NCI-H2227 (cell line): ENCODE results near the gene BRD1.
"Not testable (repeated sequence)": the region's sequence is repeated elsewhere in the genome, so short reads cannot be mapped to it uniquely, and the experiment has no call there.

ENCODE experiments used
- DNase-seq: peaks from one replicate; lab custom pipeline; 2025; ENCODE audit not compliant: unreplicated experiment; lab: John Stamatoyannopoulos, UW

BRD1 gene

DNA sequence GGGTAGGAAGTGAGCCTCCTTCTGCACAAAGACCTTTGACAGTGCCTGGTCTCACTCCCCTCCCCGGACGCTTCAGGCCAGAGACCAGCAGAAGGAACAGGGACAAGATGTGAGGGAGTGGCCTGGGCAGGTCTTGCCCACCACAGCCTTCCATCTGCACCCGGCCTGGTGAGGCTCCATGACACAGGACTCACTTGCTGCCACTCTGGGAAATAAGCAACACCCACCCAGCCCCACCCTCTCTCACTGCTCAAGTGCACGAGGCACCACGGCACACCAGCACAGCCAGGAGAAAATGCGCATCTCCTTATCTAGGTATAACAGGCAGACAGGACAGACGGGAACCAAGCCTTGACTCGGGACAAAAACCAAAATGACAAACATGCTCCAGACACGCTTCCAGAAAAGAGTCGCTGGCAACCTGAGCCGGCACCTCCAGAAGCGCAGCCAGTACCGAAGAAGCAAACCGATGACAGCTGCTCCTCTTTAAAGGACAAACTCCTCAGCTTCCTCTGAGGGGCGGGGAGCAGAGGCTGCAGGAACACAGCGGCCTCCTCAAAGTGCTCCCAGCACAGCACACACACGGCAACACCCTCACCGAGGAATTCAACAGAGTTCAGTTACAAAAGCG lies 41.7 kb downstream of the BRD1 start:
- DNase-seq: no peak

DNA sequence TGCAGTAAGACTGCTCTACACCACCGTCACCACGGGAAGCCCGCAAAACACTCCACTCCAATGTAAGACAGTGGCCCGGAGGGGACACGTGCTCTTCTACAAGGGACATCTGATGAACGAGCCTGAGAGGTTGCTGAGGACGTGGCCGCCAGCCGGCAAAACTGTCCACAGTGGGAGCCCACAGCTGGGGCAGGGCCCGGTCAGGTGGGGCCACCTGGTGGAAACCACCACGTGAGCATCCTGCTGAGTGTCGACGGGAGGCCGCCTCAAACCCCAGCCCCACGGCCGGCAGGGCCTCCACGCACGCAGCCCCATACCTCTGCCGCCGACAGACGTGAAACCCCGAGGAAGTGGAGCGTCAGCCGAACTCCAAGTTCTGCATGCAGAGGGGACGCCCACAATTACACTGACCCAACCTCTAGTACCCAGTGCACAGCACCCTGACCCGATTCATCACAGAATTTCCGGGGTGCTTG lies 42.6 kb downstream of the BRD1 start:
- no peak for DNase-seq

DNA sequence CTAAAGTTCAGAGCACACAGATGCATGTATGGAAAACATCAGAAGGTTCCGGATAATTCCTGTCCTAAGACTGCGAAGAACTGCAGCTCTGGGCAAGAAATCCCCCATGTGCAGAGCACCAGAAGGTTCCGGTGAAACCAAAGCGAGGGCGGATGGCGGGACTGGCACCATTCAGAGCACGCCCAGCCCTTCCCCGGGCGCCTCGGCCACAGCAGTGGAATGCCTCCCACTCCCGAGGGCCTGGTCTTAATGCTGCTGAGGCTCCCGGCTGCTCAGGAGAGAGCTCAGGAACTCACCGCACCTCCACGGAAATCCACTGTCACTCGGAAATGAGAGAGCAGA lies 43.1 kb downstream of the BRD1 start:
- no peak for DNase-seq

DNA sequence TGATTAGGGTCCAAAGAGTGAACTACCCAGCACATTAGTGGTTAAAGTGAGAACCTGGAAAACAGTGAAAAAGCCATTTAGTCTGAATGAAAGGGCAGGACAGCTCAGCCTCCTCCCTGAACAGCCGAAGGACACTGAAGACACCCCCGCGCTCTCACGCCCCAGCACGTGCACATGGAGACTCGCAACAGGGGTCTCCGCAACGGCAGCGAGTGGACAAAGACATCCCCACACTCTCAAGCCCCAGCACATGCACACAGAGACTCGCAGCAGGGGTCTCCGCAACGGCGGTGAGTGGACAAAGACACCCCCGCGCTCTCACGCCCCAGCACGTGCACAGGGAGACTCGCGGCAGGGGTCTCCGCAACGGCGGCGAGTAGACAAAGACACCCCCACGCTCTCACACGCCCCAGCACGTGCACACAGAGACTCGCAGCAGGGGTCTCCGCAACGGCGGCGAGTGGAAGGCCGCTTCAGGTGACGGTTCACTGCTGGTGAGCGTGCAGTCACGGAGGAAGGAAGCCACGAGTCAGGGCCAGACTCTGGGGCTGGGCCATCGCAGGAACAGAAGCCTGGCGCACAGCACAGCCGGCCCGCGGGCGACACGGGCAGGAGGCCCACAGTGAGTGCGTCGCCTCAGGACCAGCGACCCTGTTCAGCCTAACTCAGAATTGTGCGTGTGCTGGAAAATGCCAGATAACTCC lies 43.6 kb downstream of the BRD1 start:
- no peak for DNase-seq

DNA sequence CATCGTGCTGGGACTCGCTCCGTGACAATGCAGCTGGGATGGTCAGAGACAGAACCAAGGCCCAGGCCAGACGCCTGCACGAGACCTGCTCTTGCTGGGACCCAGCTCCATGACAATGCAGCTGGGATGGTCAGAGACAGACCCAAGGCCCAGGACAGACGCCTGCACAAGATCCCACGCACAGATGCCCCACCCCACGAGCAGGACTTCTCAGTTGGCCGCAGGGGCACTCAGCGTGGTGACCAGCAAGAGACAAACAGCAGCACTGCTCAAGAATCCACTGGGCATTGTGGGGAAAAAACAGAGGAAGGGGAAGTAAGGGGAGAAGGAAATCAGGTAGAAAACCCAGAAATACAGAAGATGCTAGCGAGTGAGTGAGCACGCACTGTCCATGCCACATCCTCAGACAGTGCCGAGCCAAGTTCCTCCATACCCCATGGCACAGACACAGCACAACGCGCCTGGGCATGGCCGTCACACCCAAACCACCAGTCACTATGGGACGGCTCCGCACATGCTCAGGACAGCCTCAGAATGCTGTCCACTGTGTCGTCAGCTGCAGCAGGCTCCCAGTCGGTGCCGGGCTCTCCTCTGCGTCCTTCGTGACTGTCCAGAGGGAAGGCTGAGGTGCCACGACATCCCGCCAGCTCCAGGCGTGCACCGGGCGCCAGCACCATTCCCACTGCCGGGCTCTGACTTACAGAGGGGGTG lies 44.5 kb downstream of the BRD1 start:
- DNase-seq: no peak

DNA sequence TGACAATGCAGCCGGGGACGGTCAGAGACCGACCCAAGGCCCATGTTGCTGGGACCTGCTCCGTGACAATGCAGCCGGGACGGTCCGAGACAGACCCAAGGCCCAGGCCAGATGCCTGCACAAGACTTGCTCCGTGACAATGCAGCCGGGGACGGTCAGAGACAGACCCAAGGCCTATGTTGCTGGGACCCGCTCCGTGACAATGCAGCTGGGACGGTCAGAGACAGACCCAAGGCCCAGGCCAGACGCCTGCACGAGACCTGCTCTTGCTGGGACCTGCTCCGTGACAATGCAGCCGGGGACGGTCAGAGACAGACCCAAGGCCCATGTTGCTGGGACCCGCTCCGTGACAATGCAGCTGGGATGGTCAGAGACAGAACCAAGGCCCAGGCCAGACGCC lies 45.8 kb downstream of the BRD1 start:
- not testable (repeated sequence) for DNase-seq

DNA sequence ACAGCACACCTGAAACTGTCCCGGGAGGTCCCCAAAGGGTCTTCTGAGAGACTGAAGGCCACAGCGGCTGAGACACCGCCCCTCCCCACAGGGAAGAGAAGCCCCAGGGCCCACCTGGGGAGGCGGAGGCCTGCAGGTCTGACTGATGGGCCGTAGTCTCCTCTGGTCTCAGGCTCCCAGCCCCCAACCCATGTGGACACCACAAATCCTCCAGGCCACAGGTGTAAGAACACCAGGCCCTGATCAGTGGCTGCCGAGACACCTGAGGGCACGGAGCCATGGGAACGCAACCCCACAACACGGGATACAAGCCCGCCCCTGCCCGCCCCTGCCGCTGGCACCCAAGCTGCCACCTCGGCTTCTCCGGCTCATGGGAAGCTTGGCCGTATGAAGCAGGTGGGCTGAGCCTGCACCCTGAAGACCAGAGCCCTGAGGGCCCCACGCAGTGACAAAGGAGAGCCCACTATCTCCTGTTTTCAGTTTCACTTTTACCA lies 46.3 kb downstream of the BRD1 start:
- no peak for DNase-seq

DNA sequence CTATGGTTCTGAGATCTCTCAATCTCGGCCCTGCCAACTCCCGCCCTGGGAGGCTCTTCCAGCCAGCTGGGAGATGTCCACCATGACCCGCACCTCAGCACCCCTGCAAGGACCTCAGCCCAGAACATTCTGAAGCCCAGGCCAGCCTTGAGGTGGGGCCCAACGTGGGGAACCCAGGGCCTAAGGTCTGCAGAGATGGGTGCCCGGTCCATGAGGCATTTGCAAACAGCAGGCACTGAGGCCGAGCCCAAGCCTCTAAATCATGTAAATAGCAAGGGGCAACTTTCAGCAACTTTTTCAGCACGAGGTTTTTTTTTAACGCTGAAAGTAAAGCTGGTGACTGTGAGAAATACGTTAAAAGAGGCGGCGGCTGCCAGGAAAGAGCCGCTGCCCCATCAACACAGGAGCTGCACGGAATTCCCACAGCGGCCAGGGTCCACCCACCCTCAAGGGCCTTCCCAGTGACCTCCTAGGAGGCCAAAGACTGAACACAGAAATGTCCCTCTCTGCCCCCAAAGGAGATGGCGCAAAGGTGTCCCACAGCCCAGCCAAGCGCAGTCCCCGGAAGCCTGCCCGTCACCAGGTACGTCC lies 46.9 kb downstream of the BRD1 start:
- DNase-seq: no peak

DNA sequence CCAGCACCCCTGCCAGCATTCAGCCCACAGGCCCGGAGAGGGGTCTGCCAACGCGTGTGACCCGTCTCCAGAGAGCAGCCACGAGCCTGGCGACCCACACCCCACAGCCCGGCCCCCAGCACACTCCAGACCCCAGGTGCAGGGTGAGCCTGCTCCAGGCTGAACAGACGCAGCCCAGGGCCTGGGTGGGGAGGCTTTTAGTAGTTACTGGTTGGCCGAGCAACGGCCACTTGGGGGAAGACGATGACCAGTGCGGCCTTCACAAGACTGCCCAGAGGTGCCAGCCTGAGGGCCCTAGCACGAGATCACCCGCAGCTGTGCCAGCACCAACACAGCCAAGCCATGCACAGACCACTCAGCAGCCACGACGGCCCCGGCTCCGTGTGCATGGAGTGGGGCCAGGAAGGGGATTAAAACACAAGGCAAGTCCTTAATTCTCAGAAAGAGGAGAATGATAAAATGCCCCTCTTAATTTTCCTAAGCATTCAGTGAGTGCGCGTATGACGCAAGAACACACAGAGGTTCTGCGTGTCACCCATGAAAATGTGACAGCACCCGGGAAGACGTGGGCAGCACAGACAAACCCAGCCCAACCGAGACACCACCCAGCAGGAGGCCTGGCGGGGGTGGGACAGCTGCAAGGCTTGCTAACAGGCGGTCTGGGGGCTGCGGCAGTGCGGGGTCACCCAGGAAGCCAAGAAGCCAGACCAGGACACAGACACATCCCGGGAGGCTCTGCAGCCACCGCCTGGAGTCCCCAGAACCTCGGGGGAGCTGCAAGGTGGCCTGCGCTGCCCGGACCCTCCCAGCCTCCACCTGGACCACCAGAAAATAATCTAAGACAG lies 47.6 kb downstream of the BRD1 start:
- DNase-seq: no peak

DNA sequence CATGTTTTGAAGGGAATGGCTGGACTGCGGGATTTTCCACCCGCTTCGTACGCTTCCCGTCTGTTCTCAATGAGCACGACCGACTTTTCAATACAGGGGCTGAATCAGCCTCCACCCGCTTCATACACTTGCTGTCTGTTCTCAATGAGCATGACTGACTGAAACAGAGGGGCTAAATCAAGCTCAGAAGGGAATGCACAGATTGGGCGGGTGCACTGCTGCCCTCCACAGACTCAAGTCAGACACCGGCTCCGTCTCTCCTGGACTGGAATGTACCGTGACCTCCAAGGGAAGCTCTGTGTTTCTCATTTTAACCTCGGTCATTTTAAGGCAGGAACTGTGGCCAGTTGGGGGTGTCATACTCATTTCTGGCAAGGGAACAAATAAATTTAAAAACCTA lies 48.5 kb downstream of the BRD1 start:
- DNase-seq: no peak

DNA sequence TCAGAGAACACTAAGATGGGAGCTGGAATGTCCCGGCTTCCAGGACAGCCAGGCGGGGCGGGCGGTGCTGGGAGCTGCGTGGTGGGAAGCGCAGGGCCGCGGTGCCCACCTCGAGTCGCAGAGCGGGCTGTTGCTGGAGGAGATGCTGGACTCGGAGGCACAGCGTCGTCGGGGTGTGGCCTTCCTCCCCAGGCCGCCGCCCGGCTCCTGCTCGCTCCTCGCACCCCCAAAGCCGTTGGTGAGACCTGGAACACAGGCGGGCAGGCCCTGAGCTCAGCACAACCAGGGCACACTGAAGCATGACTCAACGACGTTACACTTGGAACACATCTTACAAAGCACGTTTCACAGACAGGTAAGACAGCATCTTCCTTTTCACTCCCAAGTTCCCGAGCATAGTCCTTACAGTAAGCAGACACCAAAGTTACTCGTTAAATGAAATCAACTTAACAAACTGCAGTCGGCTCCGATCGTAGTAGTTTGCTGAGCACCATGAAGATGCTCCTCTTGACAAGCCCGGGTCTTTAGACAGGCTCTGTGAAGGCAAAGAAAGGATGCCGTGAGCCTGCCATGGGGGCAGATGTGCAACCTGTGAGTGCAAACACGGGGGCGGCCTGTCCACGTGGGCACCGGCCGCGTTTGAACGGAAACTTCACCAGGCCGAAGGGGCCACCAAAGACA lies 50.0 kb downstream of the BRD1 start:
- no peak for DNase-seq

DNA sequence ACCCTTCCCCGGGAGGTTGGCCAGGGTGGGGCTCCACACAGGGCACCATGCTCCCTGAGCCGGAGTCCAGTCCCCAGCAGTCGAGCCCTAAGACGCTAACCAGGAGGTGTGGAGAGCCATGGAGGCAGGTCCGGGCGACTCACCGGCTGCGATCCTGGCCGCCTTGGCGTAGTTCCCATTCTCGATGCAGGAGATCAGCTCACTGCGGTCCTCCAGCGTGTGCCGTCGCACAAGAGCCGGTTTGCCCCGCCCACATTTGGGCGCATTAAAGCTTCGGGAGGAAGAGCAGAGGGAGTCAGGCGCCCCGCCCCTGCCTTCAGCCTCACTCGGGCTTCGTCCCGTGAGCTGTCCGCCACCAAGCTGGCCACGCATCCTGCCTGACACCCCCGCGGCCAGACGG lies 50.8 kb downstream of the BRD1 start:
- no peak for DNase-seq

DNA sequence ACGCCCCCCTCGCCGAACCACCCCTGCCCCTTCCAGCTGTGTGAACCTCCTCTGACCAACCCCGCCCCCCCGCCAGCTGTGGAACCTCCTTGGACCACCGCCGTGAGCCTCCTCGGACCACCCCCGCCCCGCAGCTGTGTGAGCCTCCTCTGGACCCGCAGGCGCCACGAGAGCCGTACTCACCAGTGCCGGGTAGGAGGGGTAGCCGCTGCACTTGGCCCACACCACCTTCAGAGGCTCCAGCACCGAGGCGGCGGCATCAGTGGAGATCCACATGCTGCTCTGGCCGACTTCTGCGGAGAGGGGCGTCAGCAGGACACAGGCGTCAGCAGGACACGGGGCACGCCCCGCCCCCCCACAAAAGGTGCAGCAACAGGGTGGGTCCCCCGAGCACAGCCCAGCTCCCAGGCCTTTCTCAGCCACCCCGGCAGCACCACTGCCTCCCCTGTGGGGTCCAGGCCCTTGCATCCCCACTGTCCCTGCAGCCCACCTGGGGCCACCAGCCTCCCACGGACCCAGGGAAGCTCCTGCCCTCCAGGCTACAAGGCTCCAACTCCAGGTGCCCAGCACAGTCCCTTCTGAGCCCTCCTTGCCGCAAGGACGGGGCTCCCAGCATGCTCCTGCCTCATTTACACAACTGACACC lies 51.7 kb downstream of the BRD1 start:
- DNase-seq: no peak

DNA sequence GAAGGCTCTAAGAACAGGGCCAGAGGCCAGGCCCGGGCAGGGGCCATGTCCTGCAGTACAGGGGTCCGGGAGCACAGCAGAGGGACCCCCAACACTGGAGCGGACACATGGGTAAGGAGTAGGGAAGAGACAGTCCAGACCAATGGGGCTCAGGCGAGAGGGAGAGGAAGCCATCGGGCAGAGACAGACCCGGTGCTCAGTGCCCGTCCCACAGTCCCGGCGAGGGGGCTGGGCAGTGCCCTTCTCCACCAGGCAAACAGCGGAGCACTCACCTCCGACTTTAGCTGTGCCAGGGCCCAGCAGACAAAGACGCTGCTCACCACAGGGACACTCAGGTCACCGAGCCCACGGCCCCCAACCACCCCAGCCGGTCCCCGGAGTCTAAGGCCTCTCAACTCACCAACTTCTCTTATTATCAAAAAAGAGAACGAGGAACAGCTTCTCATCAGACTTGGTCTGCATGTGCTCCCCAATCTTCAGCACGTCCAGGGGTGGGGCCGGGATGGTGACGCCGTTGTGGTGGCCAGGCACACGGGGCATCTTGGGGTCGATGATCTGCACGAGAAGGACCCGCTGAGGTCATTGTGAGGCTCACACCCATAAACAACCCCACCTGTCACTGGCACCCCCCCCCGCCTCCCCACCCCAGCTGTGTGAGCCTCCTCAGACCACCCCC lies 52.3 kb downstream of the BRD1 start:
- DNase-seq: no peak

DNA sequence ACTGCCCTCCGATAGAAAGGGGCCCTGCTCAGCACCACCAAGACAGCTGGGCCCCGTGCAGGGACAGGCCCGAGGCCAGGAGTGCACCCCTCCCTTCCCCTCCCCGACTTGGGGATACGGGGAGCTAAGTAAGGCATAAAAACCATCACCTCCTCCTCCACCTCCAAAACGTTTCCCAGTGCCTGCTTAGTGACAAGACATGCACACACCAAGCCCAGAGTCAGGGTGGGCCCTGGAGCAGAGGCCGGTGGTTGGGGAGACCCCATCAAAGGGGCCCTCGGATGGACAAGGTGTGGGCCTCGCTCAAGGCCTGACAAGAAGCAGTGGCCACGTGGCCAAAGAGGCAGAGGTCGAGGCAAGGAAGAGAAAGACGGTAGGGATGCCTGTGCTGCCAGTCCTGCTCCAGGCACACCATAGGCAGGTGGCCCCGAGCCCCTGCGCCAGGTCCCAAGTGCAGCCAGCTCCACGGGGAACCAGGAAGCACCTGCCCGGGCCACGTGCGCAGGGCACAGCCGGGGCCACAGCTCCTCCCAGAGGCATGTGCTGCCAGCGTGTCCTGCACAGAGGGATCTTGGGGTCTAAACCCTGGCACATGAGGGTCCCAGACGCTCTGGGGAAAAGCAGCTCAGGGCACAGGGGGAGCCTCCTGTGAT lies 53.0 kb downstream of the BRD1 start:
- DNase-seq: no peak

DNA sequence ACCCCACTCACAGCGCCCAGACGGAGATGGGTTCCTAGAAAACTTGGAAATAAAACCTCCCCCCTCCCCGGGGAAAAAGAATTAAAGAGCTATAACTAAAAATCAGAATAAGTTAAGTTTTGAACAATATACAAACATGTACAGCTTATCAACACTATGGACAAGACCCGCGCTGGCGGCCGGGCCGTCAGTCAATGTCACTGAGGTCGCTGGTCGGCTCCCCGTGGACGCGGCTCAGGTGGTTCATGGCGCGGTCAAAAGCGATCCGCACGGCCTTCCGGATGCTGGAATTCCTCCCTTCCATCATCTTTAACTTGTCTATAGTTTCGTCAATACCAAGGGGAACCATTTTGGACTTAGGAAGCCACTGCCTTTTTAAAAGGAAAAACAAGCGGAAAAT lies 53.6 kb downstream of the BRD1 start:
- DNase-seq: no peak

DNA sequence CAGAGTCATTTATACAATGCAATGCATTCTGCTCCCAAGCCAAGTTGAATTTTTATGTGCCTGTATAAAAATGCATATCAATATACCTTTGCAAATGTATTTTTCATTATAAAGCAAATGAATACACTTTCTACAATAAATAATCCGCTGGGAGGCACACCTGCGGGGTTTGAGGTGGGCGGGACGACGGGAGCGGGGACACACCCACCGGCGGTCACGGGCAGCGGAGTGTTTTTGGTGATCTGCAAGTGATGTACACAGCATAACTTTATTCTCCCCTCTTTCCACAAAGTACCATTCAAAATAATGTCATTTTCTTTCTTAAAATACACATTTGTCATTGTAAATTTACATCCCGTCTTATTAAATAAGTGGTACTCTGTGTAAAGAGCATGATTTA lies 54.1 kb downstream of the BRD1 start:
- no peak for DNase-seq

DNA sequence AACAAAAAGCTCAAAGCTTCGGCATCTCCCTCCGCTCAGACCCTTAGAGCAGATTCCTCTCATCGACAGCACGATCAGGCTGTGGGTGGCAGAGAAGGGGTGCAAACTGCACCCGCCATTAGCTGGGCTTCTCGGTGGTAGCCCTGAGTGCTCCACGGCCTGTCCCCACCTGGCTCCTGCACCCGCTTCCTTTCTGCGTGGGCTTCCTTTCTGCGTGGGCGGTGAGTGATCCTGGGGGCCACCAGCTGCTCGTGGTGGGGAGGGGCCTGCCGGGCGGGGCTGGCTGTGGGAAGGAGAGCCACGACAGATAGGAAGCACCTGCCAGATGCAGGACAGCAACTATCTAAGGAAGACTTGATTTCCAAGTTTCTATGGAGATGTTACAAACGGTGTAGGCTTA lies 55.0 kb downstream of the BRD1 start:
- DNase-seq: no peak
